Karpas-422 (cell line): ENCODE data around the gene MTRFR. TPM values are rescaled to one million over a fixed set of nuclear protein-coding genes. Genes with fewer than 3 reads are reported as not detected.
"Not testable (repeated sequence)": the region's sequence is repeated elsewhere in the genome, so short reads cannot be mapped to it uniquely, and the experiment has no call there.

ENCODE experiments used
- DNase-seq: peaks from one replicate; pipeline ENCODE4 v3.0.0-alpha.2; 2015
- H2AFZ ChIP-seq: fragments of 200-600 bp; sonication (generic); 2 replicates; pipeline ENCODE4 v1.6.1; 2014; ENCODE audit warnings: antibody characterized with exemption, low read length, mixed read lengths
- H3K27ac ChIP-seq: fragments of 200-600 bp; sonication (generic); 2 replicates; pipeline ENCODE4 v1.5.1; 2014; ENCODE audit warnings: mild to moderate bottlenecking, low read length, moderate library complexity
- H3K27me3 ChIP-seq: fragments of 200-600 bp; sonication (generic); 2 replicates; pipeline ENCODE4 v1.6.1; 2014; ENCODE audit warnings: low read length, mixed read lengths
- H3K36me3 ChIP-seq: fragments of 200-600 bp; sonication (generic); 2 replicates; pipeline ENCODE4 v1.6.1; 2014; ENCODE audit warnings: low read length, mixed read lengths; ENCODE audit not compliant: insufficient read depth
- H3K4me1 ChIP-seq: fragments of 200-600 bp; sonication (generic); 2 replicates; pipeline ENCODE4 v1.6.1; 2014; ENCODE audit warnings: mild to moderate bottlenecking, low read length, mixed read lengths
- H3K4me2 ChIP-seq: fragments of 200-600 bp; sonication (generic); 2 replicates; pipeline ENCODE4 v1.6.1; 2014; ENCODE audit warnings: low read length, low read depth, mild to moderate bottlenecking; ENCODE audit not compliant: poor library complexity, severe bottlenecking
- H3K4me3 ChIP-seq: fragments of 200-600 bp; sonication (generic); 2 replicates; pipeline ENCODE4 v1.5.1; 2014; ENCODE audit warnings: mild to moderate bottlenecking, antibody characterized with exemption, low read length, mixed read lengths
- H3K79me2 ChIP-seq: fragments of 200-600 bp; sonication (generic); 2 replicates; pipeline ENCODE4 v1.6.1; 2014; ENCODE audit warnings: mild to moderate bottlenecking, low read length, mixed read lengths
- H3K9ac ChIP-seq: fragments of 200-600 bp; sonication (generic); 2 replicates; pipeline ENCODE4 v1.6.0; 2014; ENCODE audit warnings: low read length
- H3K9me2 ChIP-seq: fragments of 200-600 bp; sonication (generic), shearing (Covaris generic); replicated peaks from 2 replicates; pipeline ENCODE4 v1.6.0; 2014; ENCODE audit warnings: mild to moderate bottlenecking, low read length, moderate library complexity; ENCODE audit not compliant: insufficient read depth
- H3K9me3 ChIP-seq: fragments of 300-700, 200-600 bp; sonication (generic); 2 replicates; pipeline ENCODE4 v1.6.1; 2014; ENCODE audit warnings: low read length, mixed read lengths
- H4K20me1 ChIP-seq: fragments of 200-600 bp; sonication (generic); 2 replicates; pipeline ENCODE4 v1.6.1; 2014; ENCODE audit warnings: mild to moderate bottlenecking, antibody characterized with exemption, low read length, low read depth; ENCODE audit not compliant: insufficient read depth
- total RNA-seq: library from RNA; depleted of rRNA; stranded (reverse); fragments of >200 nt; shearing (Covaris generic); gene quantifications from 2 replicates; pipeline ENCODE4 v1.2.3, GENCODE V29; 2014; ENCODE audit warnings: low replicate concordance; rRNA removed

The MTRFR gene
- 19.4 and 19.6 TPM in 2 replicates for total RNA-seq

- no peaks in the 10 kb centered on the region for H3K9me2 ChIP-seq
- H3K4me2 ChIP-seq, result peak within 1 kb of the TSS; percentile 90
- peak; percentile 100 for DNase-seq
- H3K4me1 ChIP-seq, result peaks cover 57% of the 10 kb centered on the region
- no peaks in the 10 kb centered on the region for H3K27me3 ChIP-seq
- H3K9ac ChIP-seq, result peak within 1 kb of the TSS; percentile 88
- peaks cover 20% of the 10 kb centered on the region for H3K36me3 ChIP-seq
- peak within 1 kb of the TSS; percentile 80; the same call in 1 of the 2 replicates for H2AFZ ChIP-seq
- peaks cover 78% of the 10 kb centered on the region for H3K79me2 ChIP-seq
- peak within 1 kb of the TSS; percentile 72 for H3K27ac ChIP-seq
- no peaks in the 10 kb centered on the region for H3K9me3 ChIP-seq
- H3K4me3 ChIP-seq, result peak within 1 kb of the TSS; percentile 96
- H4K20me1 ChIP-seq, result no peaks in the 10 kb centered on the region
Observed at GRCh38 chr12:123232807-123233504, at the start of gene MTRFR, which contains the start of gene MPHOSPH9. TSS of gene MTRFR (plus strand) at chr12:123233436. CDS start at chr12:123253675, 20,239 bp downstream. TSS of gene MPHOSPH9 (minus strand) at chr12:123233141. CDS start at chr12:123230364, 2,777 bp downstream.

GRCh38 chr12:123187637-123188036 is 45.6 kb upstream of the MTRFR start:
- no peak overlapping the region for H3K9ac ChIP-seq
- H3K79me2 ChIP-seq, result 0 out of 2 replicates have a peak, but pooled peaks cover 12% of the 10 kb centered on the region
- no peaks in the 10 kb centered on the region for H3K9me2 ChIP-seq
- no peak overlapping the region for H3K4me3 ChIP-seq
- no peaks in the 10 kb centered on the region for H3K4me1 ChIP-seq
- peaks cover 27% of the 10 kb centered on the region for H3K36me3 ChIP-seq
- no peak overlapping the region for H3K27ac ChIP-seq
- no peaks in the 10 kb centered on the region for H3K9me3 ChIP-seq
- H3K27me3 ChIP-seq, result no peaks in the 10 kb centered on the region
- H3K4me2 ChIP-seq, result no peak overlapping the region
- no peaks in the 10 kb centered on the region for H4K20me1 ChIP-seq
- DNase-seq, result no peak
- H2AFZ ChIP-seq, result no peak overlapping the region

- H3K27ac ChIP-seq, result no peak overlapping the region
- no peaks in the 10 kb centered on the region for H3K27me3 ChIP-seq
- H3K4me2 ChIP-seq, result no peak overlapping the region
- H2AFZ ChIP-seq, result no peak overlapping the region
- H3K9ac ChIP-seq, result no peak overlapping the region
- peaks cover 30% of the 10 kb centered on the region for H3K36me3 ChIP-seq
- DNase-seq, result no peak
- H3K4me1 ChIP-seq, result no peaks in the 10 kb centered on the region
- no peaks in the 10 kb centered on the region for H3K9me2 ChIP-seq
- no peaks in the 10 kb centered on the region for H4K20me1 ChIP-seq
- no peak overlapping the region for H3K4me3 ChIP-seq
- H3K79me2 ChIP-seq, result no peaks in the 10 kb centered on the region
- no peaks in the 10 kb centered on the region for H3K9me3 ChIP-seq
Observed at GRCh38 chr12:123199936-123200335, 33.3 kb upstream of the MTRFR start.

- H3K4me3 ChIP-seq, result no peak overlapping the region
- H3K79me2 ChIP-seq, result no peaks in the 10 kb centered on the region
- no peaks in the 10 kb centered on the region for H3K9me3 ChIP-seq
- no peaks in the 10 kb centered on the region for H3K27me3 ChIP-seq
- H3K9me2 ChIP-seq, result no peaks in the 10 kb centered on the region
- DNase-seq, result no peak
- no peak overlapping the region for H3K27ac ChIP-seq
- H4K20me1 ChIP-seq, result no peaks in the 10 kb centered on the region
- H3K36me3 ChIP-seq, result peaks cover 33% of the 10 kb centered on the region
- H2AFZ ChIP-seq, result no peak overlapping the region
- H3K4me1 ChIP-seq, result no peaks in the 10 kb centered on the region
- no peak overlapping the region for H3K4me2 ChIP-seq
- H3K9ac ChIP-seq, result no peak overlapping the region
Observed at GRCh38 chr12:123200414-123200813, 32.8 kb upstream of the MTRFR start.

- H2AFZ ChIP-seq, H3K4me3 ChIP-seq, H3K4me2 ChIP-seq, H3K4me1 ChIP-seq, H3K9me3 ChIP-seq, DNase-seq, H3K27me3 ChIP-seq, H4K20me1 ChIP-seq, H3K27ac ChIP-seq, H3K9me2 ChIP-seq, H3K9ac ChIP-seq, H3K79me2 ChIP-seq: not testable (repeated sequence)
- H3K36me3 ChIP-seq, result peaks cover 37% of the 10 kb centered on the region
Observed at GRCh38 chr12:123206794-123207193, 26.4 kb upstream of the MTRFR start.

- not testable (repeated sequence) for DNase-seq, H3K9me3 ChIP-seq, H3K9ac ChIP-seq, H3K27ac ChIP-seq, H3K79me2 ChIP-seq, H3K4me1 ChIP-seq, H3K27me3 ChIP-seq, H2AFZ ChIP-seq, H3K4me2 ChIP-seq, H3K4me3 ChIP-seq, H4K20me1 ChIP-seq, H3K9me2 ChIP-seq
- H3K36me3 ChIP-seq, result peaks cover 32% of the 10 kb centered on the region
Observed at GRCh38 chr12:123207815-123208214, 25.4 kb upstream of the MTRFR start.

- no peak overlapping the region for H3K27ac ChIP-seq
- H3K4me1 ChIP-seq, result no peaks in the 10 kb centered on the region
- no peaks in the 10 kb centered on the region for H3K9me2 ChIP-seq
- no peak overlapping the region for H3K4me2 ChIP-seq
- no peak overlapping the region for H3K9ac ChIP-seq
- peaks cover 38% of the 10 kb centered on the region for H3K36me3 ChIP-seq
- no peak for DNase-seq
- H3K79me2 ChIP-seq, result peaks cover 48% of the 10 kb centered on the region
- H2AFZ ChIP-seq, result no peak overlapping the region
- no peaks in the 10 kb centered on the region for H3K9me3 ChIP-seq
- H3K4me3 ChIP-seq, result no peak overlapping the region
- no peaks in the 10 kb centered on the region for H4K20me1 ChIP-seq
- H3K27me3 ChIP-seq, result no peaks in the 10 kb centered on the region
Observed at GRCh38 chr12:123223241-123223668, 10.0 kb upstream of the MTRFR start.

- H3K4me2 ChIP-seq, result no peak overlapping the region
- H3K4me1 ChIP-seq, result peaks cover 12% of the 10 kb centered on the region
- no peaks in the 10 kb centered on the region for H3K27me3 ChIP-seq
- H3K9ac ChIP-seq, result no peak overlapping the region
- no peak overlapping the region for H3K4me3 ChIP-seq
- H3K9me2 ChIP-seq, result no peaks in the 10 kb centered on the region
- H3K27ac ChIP-seq, result no peak overlapping the region
- DNase-seq, result no peak
- no peaks in the 10 kb centered on the region for H3K9me3 ChIP-seq
- no peak overlapping the region for H2AFZ ChIP-seq
- H3K36me3 ChIP-seq, result peaks cover 47% of the 10 kb centered on the region
- no peaks in the 10 kb centered on the region for H4K20me1 ChIP-seq
- H3K79me2 ChIP-seq, result peaks cover 67% of the 10 kb centered on the region
Observed at GRCh38 chr12:123225443-123225842, 7.8 kb upstream of the MTRFR start.
